Neural crest cell (in vitro differentiated cells): ENCODE measurements around the gene FAM114A2. TPM values are rescaled to one million over a fixed set of nuclear protein-coding genes. Genes with fewer than 3 reads are reported as not detected.

Experiments used
- DNase-seq: peaks from one replicate; pipeline ENCODE4 v3.0.0; 2021; ENCODE audit warnings: low read depth, mixed read lengths, low spot score
- H3K27ac Mint-ChIP-seq: one replicate; pipeline ENCODE4 v1.8.0; 2021; ENCODE audit warnings: mild to moderate bottlenecking, mixed read lengths; ENCODE audit not compliant: unreplicated experiment
- H3K27me3 Mint-ChIP-seq: 2 replicates; pipeline ENCODE4 v1.8.0; 2021; ENCODE audit warnings: low read depth, mild to moderate bottlenecking, mixed read lengths
- H3K36me3 Mint-ChIP-seq: 2 replicates; pipeline ENCODE4 v1.8.0; 2021; ENCODE audit warnings: low read depth, mild to moderate bottlenecking, mixed read lengths
- H3K4me1 Mint-ChIP-seq: 2 replicates; pipeline ENCODE4 v1.8.0; 2021; ENCODE audit warnings: mixed read lengths
- H3K4me3 Mint-ChIP-seq: one replicate; pipeline ENCODE4 v1.8.0; 2021; ENCODE audit warnings: mild to moderate bottlenecking, mixed read lengths
- H3K9me3 Mint-ChIP-seq: 2 replicates; pipeline ENCODE4 v1.8.0; 2021; ENCODE audit warnings: mixed read lengths
- CTCF ChIP-seq: fragments of 200-600 bp; sonication (generic); conservative IDR thresholded peaks from 2 replicates; pipeline ENCODE4 v1.5.0; 2021; ENCODE audit warnings: antibody characterized with exemption, mild to moderate bottlenecking
- total RNA-seq: library from RNA; stranded (reverse); gene quantifications from 2 replicates; pipeline ENCODE4 v1.2.1, GENCODE V29; 2021

FAM114A2 gene
- total RNA-seq, 1 donor from 2014 or later, result 32.4 TPM

GRCh38 chr5:153974131-153974812, 64.4 kb downstream of the FAM114A2 start:
- peak; percentile 36 for DNase-seq
- TF ChIP-seq CTCF, result peak; percentile 86
- no peak overlapping the region for H3K4me3 Mint-ChIP-seq
- peaks cover 5% of the 10 kb centered on the region for H3K27me3 Mint-ChIP-seq
- H3K9me3 Mint-ChIP-seq, result no peaks in the 10 kb centered on the region
- H3K36me3 Mint-ChIP-seq, result no peaks in the 10 kb centered on the region
- no peak overlapping the region for H3K27ac Mint-ChIP-seq
- no peaks in the 10 kb centered on the region for H3K4me1 Mint-ChIP-seq

GRCh38 chr5:153972240-153972639, 66.5 kb downstream of the FAM114A2 start:
- Mint-ChIP-seq H3K4me1 (no peaks in the 10 kb centered on the region), H3K27ac (no peak overlapping the region), H3K4me3 (no peak overlapping the region), H3K9me3 (no peaks in the 10 kb centered on the region), H3K36me3 (no peaks in the 10 kb centered on the region), H3K27me3 (peaks cover 5% of the 10 kb centered on the region)
- no peak for DNase-seq
- no peak for TF ChIP-seq CTCF

- Mint-ChIP-seq H3K4me3 (no peak overlapping the region), H3K4me1 (no peaks in the 10 kb centered on the region), H3K27me3 (peaks cover 7% of the 10 kb centered on the region), H3K27ac (no peak overlapping the region), H3K9me3 (no peaks in the 10 kb centered on the region), H3K36me3 (no peaks in the 10 kb centered on the region)
- TF ChIP-seq CTCF, result no peak
- DNase-seq, result no peak
Measured at GRCh38 chr5:153970496-153970895, 68.2 kb downstream of the FAM114A2 start.

- no peaks in the 10 kb centered on the region for H3K9me3 Mint-ChIP-seq
- no peak for DNase-seq
- H3K4me1 Mint-ChIP-seq, result peaks cover 3% of the 10 kb centered on the region
- no peak overlapping the region for H3K27ac Mint-ChIP-seq
- no peak overlapping the region for H3K4me3 Mint-ChIP-seq
- H3K27me3 Mint-ChIP-seq, result peaks cover 7% of the 10 kb centered on the region
- no peaks in the 10 kb centered on the region for H3K36me3 Mint-ChIP-seq
- TF ChIP-seq CTCF, result no peak
Measured at GRCh38 chr5:153969563-153969895, 69.2 kb downstream of the FAM114A2 start.

GRCh38 chr5:153968761-153969562, 69.7 kb downstream of the FAM114A2 start:
- Mint-ChIP-seq H3K36me3 (no peaks in the 10 kb centered on the region), H3K4me1 (peaks cover 3% of the 10 kb centered on the region)

More at GRCh38 chr5:153968761-153969562, 69.7 kb downstream of the FAM114A2 start:
- no peak for TF ChIP-seq CTCF
- no peak for DNase-seq
- no peak overlapping the region for H3K4me3 Mint-ChIP-seq
- H3K9me3 Mint-ChIP-seq, result no peaks in the 10 kb centered on the region
- peak overlapping the region; percentile 89 for H3K27ac Mint-ChIP-seq
- H3K27me3 Mint-ChIP-seq, result peaks cover 5% of the 10 kb centered on the region
